Stimulated activated memory B cell treated with anti-CD40 and anti-IgM and Interleukin-4, amounts not matched to agents 10 μg/mL and 1 μg/mL and 100 μg/mL, for 72 hours (primary cell): ENCODE results near the gene UPF3A.
A peak's percentile ranks its signal among the peaks of the same experiment; 100 is the strongest.

Experiments
- ATAC-seq: fragments of 150-1000 bp; cut with Tn5 transposase; 2 replicates; pipeline ENCODE4 v1.10.0; 2021
- H3K27ac Mint-ChIP-seq: one replicate; pipeline ENCODE4 v1.8.0; 2022; ENCODE audit warnings: mild to moderate bottlenecking, mixed read lengths
- H3K27me3 Mint-ChIP-seq: one replicate; pipeline ENCODE4 v1.8.0; 2022; ENCODE audit warnings: mixed read lengths
- H3K36me3 Mint-ChIP-seq: one replicate; pipeline ENCODE4 v1.8.0; 2022; ENCODE audit warnings: mixed read lengths
- H3K4me1 Mint-ChIP-seq: one replicate; pipeline ENCODE4 v1.8.0; 2022; ENCODE audit warnings: mixed read lengths
- H3K4me3 Mint-ChIP-seq: one replicate; pipeline ENCODE4 v1.8.0; 2022; ENCODE audit warnings: mild to moderate bottlenecking, moderate library complexity, mixed read lengths
- H3K9me3 Mint-ChIP-seq: one replicate; pipeline ENCODE4 v1.8.0; 2022; ENCODE audit warnings: mixed read lengths

UPF3A gene

DNA sequence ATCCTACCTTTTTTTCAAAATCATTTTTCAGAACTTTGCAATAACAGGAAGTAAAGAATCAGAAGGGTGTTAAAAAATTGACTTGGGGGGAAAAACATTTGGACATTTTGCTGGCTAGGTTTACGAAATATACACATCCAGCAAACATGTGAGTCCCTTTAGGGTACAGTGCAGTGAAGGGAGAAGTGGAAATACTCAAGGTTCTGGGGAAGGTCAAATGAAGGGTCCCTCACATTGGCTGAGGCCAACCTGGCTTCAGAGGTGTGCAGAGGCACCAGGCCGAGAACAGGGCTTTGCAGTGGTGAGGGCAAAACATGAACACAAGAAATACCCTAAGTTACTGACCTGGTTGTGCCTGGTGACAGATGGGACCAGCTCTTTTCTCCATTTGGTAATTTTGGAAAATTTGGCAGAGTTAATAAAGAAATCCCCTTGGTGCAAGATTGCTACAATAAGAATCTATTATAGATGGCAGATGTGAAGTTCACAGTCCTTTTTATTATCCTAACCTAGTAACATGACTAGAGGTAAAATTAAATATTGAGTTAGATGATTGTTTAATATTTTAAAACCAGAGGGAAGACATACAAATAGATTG lies 1.5 kb upstream of the UPF3A start:
- Mint-ChIP-seq H3K9me3 (no peaks in the 10 kb centered on the region), H3K36me3 (peaks cover 28% of the 10 kb centered on the region), H3K4me3 (peak overlapping the region; percentile 40), H3K4me1 (peaks cover 29% of the 10 kb centered on the region), H3K27me3 (no peaks in the 10 kb centered on the region), H3K27ac (peak overlapping the region; percentile 99)
- no peak for ATAC-seq

DNA sequence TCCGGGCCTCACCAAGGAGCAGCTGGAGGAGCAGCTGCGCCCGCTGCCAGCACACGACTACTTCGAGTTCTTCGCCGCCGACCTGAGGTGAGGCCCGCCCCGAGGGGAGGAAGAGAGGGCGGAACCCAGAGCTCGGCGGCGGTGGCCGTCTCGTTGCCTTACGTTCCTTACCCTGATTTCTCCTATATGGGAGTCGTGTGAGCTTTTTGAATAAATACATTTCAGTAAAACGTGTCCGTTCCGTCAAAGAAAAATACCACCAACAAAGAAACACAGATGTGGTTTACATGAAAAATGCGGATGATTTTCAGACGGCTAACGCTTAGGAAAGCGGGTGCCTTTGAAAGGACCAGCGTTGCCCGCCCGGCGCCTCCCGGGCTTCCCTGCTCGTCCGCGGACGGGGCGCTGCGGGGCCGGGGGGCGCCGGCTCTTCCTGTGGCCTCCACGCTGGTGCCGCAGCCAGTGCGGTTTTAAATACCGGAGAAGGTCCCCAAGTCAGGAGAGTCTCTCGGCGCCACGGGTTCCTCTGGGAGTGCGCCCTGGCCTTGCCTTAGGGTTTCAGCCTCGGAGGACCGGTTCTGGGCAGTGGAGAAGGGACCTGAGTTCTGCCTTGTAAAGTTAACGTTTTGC lies 755 bp downstream of the UPF3A start:
- Mint-ChIP-seq H3K36me3 (peaks cover 31% of the 10 kb centered on the region), H3K27me3 (no peaks in the 10 kb centered on the region), H3K9me3 (no peaks in the 10 kb centered on the region), H3K4me3 (peak overlapping the region; percentile 95), H3K27ac (peak overlapping the region; percentile 99), H3K4me1 (peaks cover 35% of the 10 kb centered on the region)
- ATAC-seq = peak; percentile 76

DNA sequence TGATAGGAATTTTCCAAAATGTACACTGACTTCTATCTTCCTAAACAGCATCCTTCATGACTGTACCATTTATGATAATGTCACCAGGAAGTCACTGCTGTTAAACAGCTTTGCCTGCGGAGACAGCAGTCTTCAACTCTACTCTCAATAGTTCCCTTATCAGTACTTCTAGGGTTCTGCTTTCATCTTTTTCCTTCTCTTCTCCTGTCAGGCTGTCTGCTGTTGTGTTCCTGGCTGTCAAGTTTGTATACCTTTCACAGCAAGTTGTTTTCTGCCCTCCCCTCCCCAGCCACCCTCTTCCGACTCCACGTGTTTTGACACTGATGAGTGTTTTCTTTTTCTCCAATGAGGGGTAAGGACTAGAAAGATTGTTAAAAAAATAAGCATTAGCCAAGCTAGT lies 2.2 kb downstream of the UPF3A start:
- Mint-ChIP-seq H3K4me1 (peaks cover 40% of the 10 kb centered on the region), H3K9me3 (no peaks in the 10 kb centered on the region), H3K36me3 (peaks cover 46% of the 10 kb centered on the region), H3K4me3 (peak overlapping the region; percentile 46), H3K27ac (no peak overlapping the region), H3K27me3 (no peaks in the 10 kb centered on the region)
- no peak for ATAC-seq

DNA sequence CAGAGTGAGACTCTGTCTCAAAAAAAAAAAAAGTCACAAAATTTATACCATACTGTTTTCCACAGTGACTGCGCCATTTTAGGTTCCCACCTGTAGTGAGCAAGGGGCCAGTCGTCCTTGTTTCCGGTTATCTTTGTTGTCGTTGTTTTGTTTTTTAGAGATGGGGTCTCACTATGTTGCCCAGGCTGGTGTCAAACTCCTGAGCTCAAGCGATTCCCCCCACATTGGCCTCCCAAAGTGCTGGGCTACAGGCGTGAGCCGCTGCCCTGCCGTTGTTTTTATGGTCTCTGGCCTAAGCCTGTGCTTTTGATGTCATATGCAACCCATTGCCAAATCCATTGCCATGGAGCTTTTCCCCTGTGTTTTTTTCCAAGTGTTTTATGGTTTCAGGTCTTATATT lies 3.3 kb downstream of the UPF3A start:
- ATAC-seq = no peak
- H3K9me3 Mint-ChIP-seq = no peaks in the 10 kb centered on the region
- H3K4me1 Mint-ChIP-seq = peaks cover 36% of the 10 kb centered on the region
- H3K27ac Mint-ChIP-seq = no peak overlapping the region
- no peaks in the 10 kb centered on the region for H3K27me3 Mint-ChIP-seq
- no peak overlapping the region for H3K4me3 Mint-ChIP-seq
- peaks cover 54% of the 10 kb centered on the region for H3K36me3 Mint-ChIP-seq

DNA sequence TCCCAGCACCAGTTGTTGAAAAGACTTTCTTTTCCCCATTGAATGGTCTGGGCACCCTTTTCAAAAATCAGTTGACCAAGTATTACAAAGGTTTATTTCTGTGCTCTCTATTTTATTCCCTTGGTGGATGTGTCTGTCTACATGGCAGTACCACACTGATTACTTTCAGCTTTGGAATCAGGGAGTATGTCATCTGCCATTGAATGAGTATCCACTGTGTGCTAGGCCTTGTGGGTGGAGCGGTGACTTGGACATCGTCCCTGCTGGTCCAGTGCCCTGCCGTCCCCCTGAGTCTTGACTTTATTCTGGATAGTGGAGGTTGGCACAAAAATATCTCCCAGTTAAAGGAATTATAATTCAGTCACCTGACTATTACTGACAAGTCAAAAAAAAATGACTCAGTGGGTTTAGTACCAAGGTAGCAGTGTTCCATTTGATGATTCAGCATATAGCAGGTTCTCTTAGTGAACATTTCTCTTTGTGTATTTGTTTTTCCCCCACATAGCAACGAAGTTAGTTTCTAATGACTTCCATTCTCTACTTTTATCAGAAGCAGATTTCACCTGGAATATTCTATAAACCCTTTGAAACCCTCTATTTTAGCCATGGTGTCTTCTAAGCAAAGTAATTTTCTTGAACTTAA lies 3.9 kb downstream of the UPF3A start:
- Mint-ChIP-seq H3K4me1 (peaks cover 33% of the 10 kb centered on the region), H3K9me3 (no peaks in the 10 kb centered on the region), H3K4me3 (no peak overlapping the region), H3K36me3 (peaks cover 60% of the 10 kb centered on the region), H3K27me3 (no peaks in the 10 kb centered on the region), H3K27ac (no peak overlapping the region)
- ATAC-seq = no peak

DNA sequence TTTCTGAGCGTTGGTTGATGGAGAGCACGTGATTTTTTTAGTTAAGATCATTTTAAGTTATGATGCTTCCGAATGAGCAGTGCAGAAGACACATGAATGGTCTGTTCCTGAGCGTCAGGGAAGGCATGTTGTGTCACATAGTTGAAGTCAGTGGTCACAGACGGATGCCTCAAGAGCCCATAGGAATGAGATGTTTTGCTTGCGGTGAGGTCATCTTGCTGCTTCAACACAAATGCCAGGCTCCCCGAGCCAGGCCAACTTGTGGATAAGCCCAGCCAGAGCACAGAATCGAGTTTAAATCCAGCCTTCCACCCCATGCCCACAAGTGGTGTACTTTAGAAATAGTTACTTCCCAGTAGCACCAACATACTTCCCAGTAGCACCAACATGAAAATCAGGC lies 5.4 kb downstream of the UPF3A start:
- H3K4me3 Mint-ChIP-seq = no peak overlapping the region
- peaks cover 31% of the 10 kb centered on the region for H3K4me1 Mint-ChIP-seq
- peaks cover 70% of the 10 kb centered on the region for H3K36me3 Mint-ChIP-seq
- H3K9me3 Mint-ChIP-seq = no peaks in the 10 kb centered on the region
- ATAC-seq = no peak
- H3K27ac Mint-ChIP-seq = no peak overlapping the region
- no peaks in the 10 kb centered on the region for H3K27me3 Mint-ChIP-seq

DNA sequence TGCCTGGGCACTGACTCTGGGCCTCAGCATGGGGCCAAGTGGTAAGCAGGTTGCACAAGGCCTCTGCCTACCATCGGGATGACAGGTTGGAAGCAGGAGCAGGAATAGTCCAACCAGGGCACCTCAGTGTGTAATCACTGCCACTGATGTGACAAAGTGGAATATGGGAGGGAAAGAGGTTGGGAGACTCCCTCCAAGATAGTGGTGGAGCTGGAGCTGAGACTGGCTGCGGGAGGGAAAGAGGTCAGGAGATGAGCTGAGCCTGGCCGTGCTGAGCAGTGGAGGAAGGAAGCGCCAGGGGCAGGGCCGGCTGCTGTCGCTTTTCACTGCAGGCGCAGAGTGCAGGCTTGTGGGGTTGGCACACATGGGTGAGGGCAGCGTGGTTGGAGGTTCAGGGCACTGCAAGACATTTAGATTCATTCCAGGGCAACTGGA lies 6.8 kb downstream of the UPF3A start:
- Mint-ChIP-seq H3K9me3 (no peaks in the 10 kb centered on the region), H3K27me3 (no peaks in the 10 kb centered on the region), H3K36me3 (peaks cover 77% of the 10 kb centered on the region), H3K4me3 (no peak overlapping the region), H3K4me1 (peaks cover 31% of the 10 kb centered on the region), H3K27ac (no peak overlapping the region)
- no peak for ATAC-seq

DNA sequence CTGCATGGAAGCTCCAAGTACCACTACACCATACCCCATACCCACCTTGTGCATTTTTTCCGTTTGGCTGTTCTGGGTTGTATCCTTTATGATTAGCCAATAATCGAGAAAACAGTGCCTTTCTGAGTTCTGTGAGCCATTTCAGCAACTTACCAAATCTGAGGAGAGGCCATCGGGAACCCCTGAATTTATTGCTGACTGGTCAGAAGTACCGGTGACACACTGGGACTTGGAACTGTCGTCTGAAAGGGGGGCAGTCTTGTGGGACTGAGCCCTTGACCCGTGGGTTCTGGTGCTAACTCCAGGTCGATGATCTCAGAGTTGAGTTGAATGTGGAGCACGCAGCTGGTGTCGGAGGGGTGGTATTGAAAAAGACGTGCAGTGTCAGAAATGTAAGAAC lies 15.0 kb downstream of the UPF3A start:
- H3K36me3 Mint-ChIP-seq = peaks cover 43% of the 10 kb centered on the region

DNA sequence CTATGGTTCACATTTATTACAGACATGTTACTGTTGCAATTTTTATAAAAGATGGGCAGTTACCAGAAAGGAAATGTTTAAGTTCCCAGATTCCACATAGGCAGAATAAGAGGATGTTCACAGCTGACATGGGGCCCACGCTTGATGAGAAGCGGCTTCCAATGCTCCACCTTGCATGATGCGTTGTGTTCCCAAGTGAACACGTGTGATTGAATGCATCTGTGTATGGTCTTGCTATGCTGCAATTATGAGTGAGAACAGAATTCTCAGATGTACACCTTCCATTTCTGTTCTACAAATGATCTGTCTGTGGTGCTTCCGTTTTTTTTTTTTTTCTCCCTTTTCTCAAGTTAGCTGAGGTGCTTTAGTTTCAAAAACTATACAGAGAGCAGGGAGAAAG lies 15.5 kb downstream of the UPF3A start:
- ATAC-seq = no peak
- peak overlapping the region; percentile 68 for H3K27ac Mint-ChIP-seq
- H3K4me1 Mint-ChIP-seq = peaks cover 21% of the 10 kb centered on the region
- no peaks in the 10 kb centered on the region for H3K9me3 Mint-ChIP-seq
- H3K36me3 Mint-ChIP-seq = peaks cover 43% of the 10 kb centered on the region
- no peaks in the 10 kb centered on the region for H3K27me3 Mint-ChIP-seq
- no peak overlapping the region for H3K4me3 Mint-ChIP-seq

More for the DNA sequence above, 15.0 kb downstream of the UPF3A start:
- Mint-ChIP-seq H3K9me3 (no peaks in the 10 kb centered on the region), H3K27ac (peak overlapping the region; percentile 68), H3K4me3 (peak overlapping the region; percentile 29), H3K27me3 (no peaks in the 10 kb centered on the region), H3K4me1 (peaks cover 21% of the 10 kb centered on the region)
- no peak for ATAC-seq

DNA sequence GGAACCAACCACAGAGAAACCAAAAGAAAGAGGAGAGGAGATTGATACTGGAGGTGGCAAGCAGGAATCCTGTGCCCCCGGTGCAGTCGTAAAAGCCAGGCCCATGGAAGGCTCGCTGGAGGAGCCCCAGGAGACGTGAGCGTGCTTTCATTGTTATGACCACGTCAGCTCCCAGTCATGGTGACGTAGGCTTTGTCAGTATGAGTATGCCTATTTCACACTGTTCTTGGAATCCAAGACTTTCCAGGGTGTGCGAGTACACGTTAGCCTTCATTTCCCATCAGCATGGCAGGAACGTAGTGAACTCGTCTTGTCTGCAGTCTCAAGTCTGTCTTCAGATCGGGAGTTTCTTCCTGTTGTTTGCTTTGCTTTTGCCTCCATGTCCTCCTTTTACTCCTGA lies 17.5 kb downstream of the UPF3A start:
- Mint-ChIP-seq H3K27me3 (no peaks in the 10 kb centered on the region), H3K9me3 (no peaks in the 10 kb centered on the region), H3K36me3 (peaks cover 45% of the 10 kb centered on the region), H3K4me1 (peaks cover 21% of the 10 kb centered on the region), H3K4me3 (no peak overlapping the region), H3K27ac (peak overlapping the region; percentile 12)
- no peak for ATAC-seq

DNA sequence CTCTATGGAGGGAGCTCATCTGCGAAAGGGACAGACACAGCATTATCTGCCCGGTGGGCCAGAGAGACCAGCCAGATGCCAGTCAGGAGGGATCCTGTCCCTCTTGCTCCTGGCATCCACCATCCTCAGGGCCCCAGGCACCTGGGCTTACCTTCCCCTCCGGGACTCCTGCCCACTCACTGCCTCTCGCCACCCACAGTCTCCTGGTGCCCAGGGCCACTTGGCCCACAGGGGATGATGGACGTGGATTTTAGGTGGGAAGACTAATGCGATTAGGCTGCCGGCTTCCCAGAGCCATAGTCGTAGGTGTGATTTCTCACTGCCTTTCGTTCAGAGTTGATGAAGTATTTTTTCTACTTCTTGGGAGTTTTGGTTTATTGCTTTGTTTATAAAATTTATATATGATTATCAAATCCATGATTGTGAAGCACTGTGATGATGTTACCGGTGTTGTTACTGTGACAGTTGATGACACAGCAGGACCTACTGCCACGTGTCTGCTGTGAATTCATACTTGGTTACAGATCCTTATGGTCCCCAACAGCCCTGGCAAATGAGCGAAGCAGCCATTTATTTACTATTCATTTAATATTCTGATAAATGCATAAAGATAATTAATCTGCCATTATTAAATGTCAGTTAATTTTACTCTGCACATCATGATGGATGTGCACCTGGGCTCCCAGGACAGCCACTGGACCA lies 18.4 kb downstream of the UPF3A start:
- no peak overlapping the region for H3K4me3 Mint-ChIP-seq
- H3K27ac Mint-ChIP-seq = peak overlapping the region; percentile 12
- no peaks in the 10 kb centered on the region for H3K27me3 Mint-ChIP-seq
- H3K9me3 Mint-ChIP-seq = no peaks in the 10 kb centered on the region
- peaks cover 21% of the 10 kb centered on the region for H3K4me1 Mint-ChIP-seq
- peaks cover 47% of the 10 kb centered on the region for H3K36me3 Mint-ChIP-seq
- ATAC-seq = no peak

DNA sequence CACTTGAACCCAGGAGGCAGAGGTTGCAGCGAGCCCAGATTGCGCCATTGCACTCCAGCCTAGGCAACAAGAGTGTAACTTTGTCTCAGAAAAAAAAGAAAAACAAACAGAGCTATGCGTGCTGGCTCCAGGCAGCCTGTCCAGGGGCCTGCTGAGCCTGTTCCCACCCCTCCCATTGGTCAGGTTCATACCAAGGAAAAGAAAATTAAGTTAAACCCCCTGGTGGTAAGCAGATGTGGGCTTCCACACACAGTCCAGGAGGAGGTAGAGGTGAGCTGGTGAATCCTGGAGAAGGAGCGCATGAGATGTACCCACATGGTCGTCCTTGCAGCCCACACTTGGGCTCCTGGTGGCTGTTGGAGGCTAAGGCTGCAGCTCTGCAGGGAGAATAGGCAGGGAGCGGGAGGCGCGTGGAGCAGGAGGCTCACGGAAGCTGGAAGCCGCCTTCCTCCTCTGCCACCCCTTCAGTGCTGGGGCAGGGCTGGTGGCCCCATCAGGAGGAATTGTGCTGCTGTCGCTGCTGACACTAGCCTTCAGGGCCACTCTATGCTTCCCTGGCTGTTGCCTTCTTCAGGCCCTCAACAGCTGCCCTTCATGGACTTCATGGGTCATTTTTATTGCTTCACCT lies 22.4 kb downstream of the UPF3A start:
- no peak overlapping the region for H3K27ac Mint-ChIP-seq
- H3K36me3 Mint-ChIP-seq = peaks cover 52% of the 10 kb centered on the region
- H3K4me1 Mint-ChIP-seq = no peaks in the 10 kb centered on the region
- no peaks in the 10 kb centered on the region for H3K27me3 Mint-ChIP-seq
- no peaks in the 10 kb centered on the region for H3K9me3 Mint-ChIP-seq
- no peak overlapping the region for H3K4me3 Mint-ChIP-seq
- no peak for ATAC-seq

DNA sequence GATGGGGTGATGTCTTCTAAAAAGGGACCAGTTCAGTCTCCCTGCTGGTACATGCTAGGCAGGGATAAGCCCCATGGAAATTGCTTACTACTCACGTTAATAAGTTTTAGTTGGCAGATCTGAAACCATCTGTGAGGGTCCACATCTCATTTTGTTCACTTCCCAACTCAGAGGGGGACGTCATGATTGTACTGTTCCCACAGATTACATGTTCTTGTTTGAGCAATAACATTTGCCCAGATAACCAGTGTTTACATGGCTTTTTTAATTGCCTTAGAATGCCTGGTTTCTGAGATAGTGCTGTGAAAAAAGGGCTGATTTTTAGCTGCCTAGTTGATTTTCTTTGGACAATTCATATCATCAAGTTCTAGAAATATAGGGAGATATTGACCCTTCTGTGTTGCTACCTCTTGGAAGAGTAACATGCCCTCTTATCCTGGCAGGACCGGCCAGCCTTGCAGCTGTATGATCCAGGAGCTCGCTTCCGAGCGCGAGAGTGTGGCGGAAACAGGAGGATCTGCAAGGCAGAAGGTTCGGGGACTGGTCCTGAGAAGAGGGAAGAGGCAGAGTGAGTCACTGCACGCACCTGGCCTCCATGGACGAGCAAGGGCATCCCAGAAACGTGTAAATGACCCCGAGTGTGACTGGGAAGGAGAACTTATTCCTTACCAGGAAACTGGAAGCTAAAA lies 23.1 kb downstream of the UPF3A start:
- no peak for ATAC-seq

DNA sequence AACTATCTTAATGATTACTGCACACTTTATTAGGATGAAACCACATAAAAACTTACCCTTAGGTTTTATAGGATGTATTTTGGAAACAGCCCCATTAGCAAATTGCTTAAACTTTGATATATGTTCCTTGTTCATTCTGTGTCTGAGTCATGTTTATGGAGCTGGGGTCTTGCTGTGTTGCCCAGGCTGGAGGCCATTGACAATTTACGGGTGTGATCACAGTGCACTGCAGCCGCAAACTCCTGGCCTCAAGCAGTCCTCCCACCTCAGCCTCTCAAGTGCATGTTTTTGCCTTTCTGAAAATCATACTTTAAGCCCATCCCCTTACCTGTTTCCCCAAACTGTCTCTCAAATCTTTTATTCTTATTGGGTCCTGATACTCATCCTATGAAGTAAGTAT lies 27.7 kb downstream of the UPF3A start:
- no peaks in the 10 kb centered on the region for H3K27me3 Mint-ChIP-seq
- H3K4me3 Mint-ChIP-seq = no peak overlapping the region
- peaks cover 16% of the 10 kb centered on the region for H3K4me1 Mint-ChIP-seq
- peaks cover 20% of the 10 kb centered on the region for H3K36me3 Mint-ChIP-seq
- no peak for ATAC-seq
- H3K27ac Mint-ChIP-seq = no peak overlapping the region
- H3K9me3 Mint-ChIP-seq = no peaks in the 10 kb centered on the region

More for the DNA sequence above, 23.1 kb downstream of the UPF3A start:
- Mint-ChIP-seq H3K27ac (no peak overlapping the region), H3K9me3 (no peaks in the 10 kb centered on the region), H3K4me1 (no peaks in the 10 kb centered on the region), H3K27me3 (no peaks in the 10 kb centered on the region), H3K4me3 (no peak overlapping the region), H3K36me3 (peaks cover 45% of the 10 kb centered on the region)
